UCSD-AML1 (cell line): ENCODE data around the gene CERK.
"Not testable (repeated sequence)": the region's sequence is repeated elsewhere in the genome, so short reads cannot be mapped to it uniquely, and the experiment has no call there.

Source experiments
- DNase-seq: peaks from one replicate; lab custom pipeline; 2025; ENCODE audit not compliant: unreplicated experiment; lab: John Stamatoyannopoulos, UW

The CERK gene

GRCh38 chr22:46737976-46738646 is at the start of gene CERK:
Gene CERK, minus strand, starts transcription at chr22:46738252. Its CDS starts 104 bp downstream, at chr22:46738148.
- peak; percentile 66 for DNase-seq

- DNase-seq: no peak
These were observed 45.7 kb upstream of the CERK start for GRCh38 chr22:46783721-46784120.

GRCh38 chr22:46782200-46782599 is 44.1 kb upstream of the CERK start:
- not testable (repeated sequence) for DNase-seq

- no peak for DNase-seq
These were observed 43.2 kb upstream of the CERK start for GRCh38 chr22:46781291-46781690.

- DNase-seq: no peak
These were observed 42.4 kb upstream of the CERK start for GRCh38 chr22:46780453-46780852.

GRCh38 chr22:46779651-46780050 is 41.6 kb upstream of the CERK start:
- DNase-seq: no peak

GRCh38 chr22:46779023-46779422 is 41.0 kb upstream of the CERK start:
- no peak for DNase-seq

GRCh38 chr22:46777609-46777970 is 39.5 kb upstream of the CERK start:
- DNase-seq: no peak

GRCh38 chr22:46776876-46777608 is 39.0 kb upstream of the CERK start:
- DNase-seq: no peak

- DNase-seq: no peak
These were observed 38.1 kb upstream of the CERK start for GRCh38 chr22:46775850-46776826.

- DNase-seq: no peak
These were observed 37.2 kb upstream of the CERK start for GRCh38 chr22:46774980-46775849.

- DNase-seq: no peak
These were observed 36.4 kb upstream of the CERK start for GRCh38 chr22:46774253-46774979.

GRCh38 chr22:46773076-46773475 is 35.0 kb upstream of the CERK start:
- no peak for DNase-seq

GRCh38 chr22:46770726-46771125 is 32.7 kb upstream of the CERK start:
- no peak for DNase-seq

GRCh38 chr22:46770151-46770641 is 32.1 kb upstream of the CERK start:
- no peak for DNase-seq

- no peak for DNase-seq
These were observed 31.7 kb upstream of the CERK start for GRCh38 chr22:46769706-46770105.

GRCh38 chr22:46769191-46769675 is 31.2 kb upstream of the CERK start:
- no peak for DNase-seq

GRCh38 chr22:46767249-46767985 is 29.4 kb upstream of the CERK start:
- DNase-seq: no peak

GRCh38 chr22:46766611-46767010 is 28.6 kb upstream of the CERK start:
- DNase-seq: no peak
